HepG2 (cell line): ENCODE data around the gene TTC31. TPM values are rescaled to one million over a fixed set of nuclear protein-coding genes. Genes with fewer than 3 reads are reported as not detected.

Experiments used
- CC2D1A ChIP-seq: sonication (generic); formaldehyde crosslinking; IDR thresholded peaks from 2 replicates; pipeline ENCODE4 v1.8.1; 2023; ENCODE audit warnings: mild to moderate bottlenecking, missing genetic modification reagents
- FOXK1 ChIP-seq: sonication (generic); formaldehyde crosslinking; IDR thresholded peaks from 2 replicates; pipeline ENCODE4 v1.4.0; 2020; ENCODE audit warnings: low read depth, missing genetic modification reagents, borderline replicate concordance
- KIAA2018 ChIP-seq: sonication (generic); formaldehyde crosslinking; IDR thresholded peaks from 2 replicates; pipeline ENCODE4 v1.5.0; 2020; ENCODE audit warnings: mild to moderate bottlenecking, missing genetic modification reagents, borderline replicate concordance
- RXRA ChIP-seq: sonication (generic); formaldehyde crosslinking; IDR thresholded peaks from 2 replicates; pipeline ENCODE4 v1.5.1; 2020; ENCODE audit warnings: missing genetic modification reagents
- TARDBP ChIP-seq: sonication (generic); formaldehyde crosslinking; IDR thresholded peaks from 2 replicates; pipeline ENCODE4 v1.8.0; 2022; ENCODE audit warnings: mild to moderate bottlenecking, missing genetic modification reagents
- TRIM24 ChIP-seq: sonication (generic); formaldehyde crosslinking; IDR thresholded peaks from 2 replicates; pipeline ENCODE4 v1.8.0; 2022; ENCODE audit warnings: mild to moderate bottlenecking, missing genetic modification reagents
- UBTF ChIP-seq: sonication (generic); formaldehyde crosslinking; IDR thresholded peaks from 2 replicates; pipeline ENCODE4 v1.4.0; 2020; ENCODE audit warnings: mild to moderate bottlenecking, missing genetic modification reagents
- ZNF280D ChIP-seq: sonication (generic); formaldehyde crosslinking; IDR thresholded peaks from 2 replicates; pipeline ENCODE4 v1.5.1; 2020; ENCODE audit warnings: mild to moderate bottlenecking, missing genetic modification reagents
- ZNF660 ChIP-seq: sonication (generic); formaldehyde crosslinking; IDR thresholded peaks from 2 replicates; pipeline ENCODE4 v1.5.1; 2020; ENCODE audit warnings: mild to moderate bottlenecking, low read depth, missing genetic modification reagents, borderline replicate concordance
- ZNF770 ChIP-seq: sonication (generic); formaldehyde crosslinking; IDR thresholded peaks from 2 replicates; pipeline ENCODE4 v1.5.0; 2020; ENCODE audit warnings: mild to moderate bottlenecking, missing genetic modification reagents
- polyA plus RNA-seq, 8 experiments: library from polyadenylated mRNA; depleted of rRNA in 3 of 8; stranded (reverse) in 7 of 8; unstranded in 1 of 8; fragments of >200 nt; fragmentation: Illumina TruSeq in 4 of 8; extraction: Trizol in 4 of 8; gene quantifications; 2 replicates each; pipeline versions ENCODE4 v1.2.1 to v1.2.3, GENCODE V29; 2011 to 2016; ENCODE audit warnings: low read depth in 4 of 8, missing spikeins in 1 of 8, mixed read lengths in 1 of 8; ENCODE audit not compliant: insufficient read depth in 1 of 8
- total RNA-seq, 5 experiments: library from RNA; depleted of rRNA; stranded (reverse); fragments of >200 nt; fragmentation: Illumina TruSeq; extraction: Trizol; gene quantifications; 2 replicates each; pipeline ENCODE4 v1.2.3, GENCODE V29; 2016; ENCODE audit warnings: low read depth in 1 of 5

Gene TTC31
- total and polyA plus RNA-seq, 2 of the 13 experiments (the other 11 are each of a cell fraction or from before 2014, with no cell fraction given) = 28.3 to 39.5 TPM

GRCh38 chr2:74525717-74526648 is 43.1 kb downstream of the TTC31 start, which contains the start of gene DQX1 (continued):
- TF ChIP-seq KIAA2018 (CRISPR knock-in tag) (no peak), FOXK1 (CRISPR knock-in tag) (peak; percentile 72; the same call in 1 of the 2 replicates), TRIM24 (CRISPR knock-in tag) (no peak), RXRA (CRISPR knock-in tag) (peak; percentile 81; the same call in 1 of the 2 replicates), TARDBP (CRISPR knock-in tag) (no peak; the same call in 1 of the 2 replicates), UBTF (CRISPR knock-in tag) (peak; percentile 46; the same call in 1 of the 2 replicates), ZNF660 (CRISPR knock-in tag) (no peak), ZNF280D (CRISPR knock-in tag) (no peak), ZNF770 (CRISPR knock-in tag) (no peak), CC2D1A (CRISPR knock-in tag) (no peak)
